ENCODE measurements around the gene TRAF2. TPM values are rescaled to one million over a fixed set of nuclear protein-coding genes. Genes with fewer than 3 reads are reported as not detected.

The TRAF2 gene
- total and polyA plus RNA-seq, 2 donors (not counting 3 experiments of a cell fraction or from before 2014, with no cell fraction given), result 10.9 to 23.1 TPM

GRCh38 chr9:136860933-136861873, 25.1 kb upstream of the TRAF2 start:
- no peak overlapping the region for H3K4me2 ChIP-seq (ENCODE audit: insufficient read depth, low read length)
- no peak overlapping the region for H2AFZ ChIP-seq (ENCODE audit: low read depth, low read length)
- intact Hi-C loops (cut with micrococcal nuclease), result no loop called here

More at GRCh38 chr9:136860933-136861873, 25.1 kb upstream of the TRAF2 start:
- no peaks in the 10 kb centered on the region for H3K9me1 ChIP-seq (replicated peaks; ENCODE audit: control insufficient read depth, extremely low read depth, insufficient read depth, low read length)
- ChIA-PET POLR2A (no interaction called here), CTCF (interaction anchor here (0.6 kb wide), 2 partner anchors 19 to 25 kb away, joined by 3 read pairs; partner anchors contain the start of genes AJM1 and TRAF2)
- TF ChIP-seq FOS (IDR thresholded peaks at IDR 0.05; ENCODE audit: borderline replicate concordance, insufficient read depth, low read length), result no peak
- TF ChIP-seq CTCF (IDR thresholded peaks at IDR 0.05; ENCODE audit: extremely low read depth in 1 of 2, insufficient read depth in 1 of 2, low read depth in 1 of 2, low read length in 2 of 2), result no peak
- no peak for TF ChIP-seq EZH2 (IDR thresholded peaks at IDR 0.05; ENCODE audit: borderline replicate concordance, low read depth, low read length, severe bottlenecking)
- no peak for TF ChIP-seq POLR2A (IDR thresholded peaks at IDR 0.05; ENCODE audit: low read depth, low read length)
- peak; percentile 5 for TF ChIP-seq POLR2AphosphoS5 (IDR thresholded peaks at IDR 0.05; ENCODE audit: insufficient read depth, low read depth, low read length)
- TF ChIP-seq JUN (IDR thresholded peaks at IDR 0.05; ENCODE audit: borderline replicate concordance, insufficient read depth, insufficient read length, low read depth), result no peak
- no peak for TF ChIP-seq MAX (IDR thresholded peaks at IDR 0.05; ENCODE audit: insufficient read depth, insufficient read length)
- no peak for TF ChIP-seq MYC (IDR thresholded peaks at IDR 0.05; ENCODE audit: low read depth, low read length)
- H3K27me3 ChIP-seq (ENCODE audit: control insufficient read depth in 2 of 2, insufficient read depth in 2 of 2, low read length in 2 of 2), result no peaks in the 10 kb centered on the region
- no peak overlapping the region for H3K9ac ChIP-seq (replicated peaks; ENCODE audit: extremely low read depth, insufficient read depth, low read length)
- peaks cover 22% of the 10 kb centered on the region for H3K79me2 ChIP-seq (ENCODE audit: control insufficient read depth, insufficient read depth, low read length)
- no peak overlapping the region for H3K4me3 ChIP-seq (replicated peaks in 1 of 3; ENCODE audit: insufficient read depth in 1 of 3, low read depth in 1 of 3, low read length in 3 of 3)
- H3K4me1 ChIP-seq (ENCODE audit: control insufficient read depth, extremely low read depth, insufficient read depth, low read length), result peaks cover 6% of the 10 kb centered on the region
- H3K9me3 ChIP-seq (replicated peaks; ENCODE audit: control insufficient read depth, insufficient read depth, low read length), result no peaks in the 10 kb centered on the region
- H3K27ac ChIP-seq (ENCODE audit: insufficient read depth, low read depth, low read length), result no peak overlapping the region
- H4K20me1 ChIP-seq (replicated peaks; ENCODE audit: control insufficient read depth, extremely low read depth, insufficient read depth, low read length), result no peaks in the 10 kb centered on the region
- dilution Hi-C loops (cut with MboI; ENCODE audit: extremely low pct_ligation_motif_present, low sequenced_read_pairs), result no loop called here
- FAIRE-seq (no peak), DNase-seq (ENCODE audit: low read depth, low spot score) (no peak)
- H3K36me3 ChIP-seq (ENCODE audit: control insufficient read depth in 2 of 2, extremely low read depth in 1 of 2, insufficient read depth in 2 of 2, low read length in 2 of 2), result peaks cover 8 to 21% of the 10 kb centered on the region in 2 experiments
- no TSS peak for BruUV-seq (replicated peaks)
